Measurements from ENCODE around the gene CACNA1B. TPM values are rescaled to one million over a fixed set of nuclear protein-coding genes. Genes with fewer than 3 reads are reported as not detected.

CACNA1B gene
- total RNA-seq, 1 donor from 2014 or later = 0.13 TPM

- Mint-ChIP-seq H3K9me3 (ENCODE audit: unreplicated experiment) (no peaks in the 10 kb centered on the region), H3K27ac (ENCODE audit: unreplicated experiment) (no peak overlapping the region), H3K4me3 (ENCODE audit: unreplicated experiment) (no peak overlapping the region), H3K27me3 (ENCODE audit: unreplicated experiment) (no peaks in the 10 kb centered on the region), H3K4me1 (ENCODE audit: unreplicated experiment) (no peaks in the 10 kb centered on the region), H3K36me3 (ENCODE audit: unreplicated experiment) (no peaks in the 10 kb centered on the region)
- no peak for TF ChIP-seq CTCF (IDR thresholded peaks at IDR 0.05)
- peak; percentile 81 for DNase-seq (ENCODE audit: extremely low spot score, unreplicated experiment)
Observed at GRCh38 chr9:138050472-138051330, 173.1 kb downstream of the CACNA1B start.

GRCh38 chr9:138051586-138052321 is 174.2 kb downstream of the CACNA1B start:
- no peak for TF ChIP-seq CTCF (IDR thresholded peaks at IDR 0.05)
- Mint-ChIP-seq H3K9me3 (ENCODE audit: unreplicated experiment) (no peaks in the 10 kb centered on the region), H3K27ac (ENCODE audit: unreplicated experiment) (no peak overlapping the region), H3K36me3 (ENCODE audit: unreplicated experiment) (no peaks in the 10 kb centered on the region), H3K27me3 (ENCODE audit: unreplicated experiment) (no peaks in the 10 kb centered on the region), H3K4me1 (ENCODE audit: unreplicated experiment) (no peaks in the 10 kb centered on the region), H3K4me3 (ENCODE audit: unreplicated experiment) (no peak overlapping the region)
- DNase-seq (ENCODE audit: extremely low spot score, unreplicated experiment) = peak; percentile 76

- Mint-ChIP-seq H3K9me3 (ENCODE audit: unreplicated experiment) (no peaks in the 10 kb centered on the region), H3K4me3 (ENCODE audit: unreplicated experiment) (no peak overlapping the region), H3K27me3 (ENCODE audit: unreplicated experiment) (no peaks in the 10 kb centered on the region), H3K36me3 (ENCODE audit: unreplicated experiment) (no peaks in the 10 kb centered on the region), H3K27ac (ENCODE audit: unreplicated experiment) (no peak overlapping the region), H3K4me1 (ENCODE audit: unreplicated experiment) (no peaks in the 10 kb centered on the region)
- no peak for TF ChIP-seq CTCF (IDR thresholded peaks at IDR 0.05)
- no peak for DNase-seq (ENCODE audit: extremely low spot score, unreplicated experiment)
Observed at GRCh38 chr9:138052322-138052615, 174.7 kb downstream of the CACNA1B start.

- DNase-seq (ENCODE audit: extremely low spot score, unreplicated experiment) = peak; percentile 79
- Mint-ChIP-seq H3K4me3 (ENCODE audit: unreplicated experiment) (no peak overlapping the region), H3K9me3 (ENCODE audit: unreplicated experiment) (no peaks in the 10 kb centered on the region), H3K27me3 (ENCODE audit: unreplicated experiment) (no peaks in the 10 kb centered on the region), H3K4me1 (ENCODE audit: unreplicated experiment) (no peaks in the 10 kb centered on the region), H3K36me3 (ENCODE audit: unreplicated experiment) (no peaks in the 10 kb centered on the region), H3K27ac (ENCODE audit: unreplicated experiment) (no peak overlapping the region)
- TF ChIP-seq CTCF (IDR thresholded peaks at IDR 0.05) = no peak
Observed at GRCh38 chr9:138052635-138053320, 175.2 kb downstream of the CACNA1B start.

Data from osteocyte (in vitro differentiated cells).